Measurements from ENCODE around the gene ATP8B4.

- TF ChIP-seq POLR2A (IDR thresholded peaks at IDR 0.05) (no peak), CTCF (IDR thresholded peaks at IDR 0.05) (no peak)
Observed at GRCh38 chr15:49852756-49853155, 266.3 kb downstream of the ATP8B4 start.

Data from tibial nerve (tissue), 3 donors.